ENCODE measurements around the gene KAT6B.
A peak's percentile ranks its signal among the peaks of the same experiment; 100 is the strongest.

KAT6B gene

GRCh38 chr10:74823791-74824183 lies 2.6 kb upstream of the KAT6B start:
- DNase-seq (ENCODE audit: low spot score) = no peak

- peak; percentile 34 for DNase-seq (ENCODE audit: low spot score)
These were observed 2.1 kb upstream of the KAT6B start for GRCh38 chr10:74824184-74824899.

GRCh38 chr10:74824900-74825370 lies 1.5 kb upstream of the KAT6B start:
- peak; percentile 38 for DNase-seq (ENCODE audit: low spot score)

- DNase-seq (ENCODE audit: low spot score) = no peak
These were observed 844 bp upstream of the KAT6B start for GRCh38 chr10:74825371-74826141.

- DNase-seq (ENCODE audit: low spot score) = no peak
These were observed 643 bp downstream of the KAT6B start for GRCh38 chr10:74827045-74827441.

- no peak for DNase-seq (ENCODE audit: low spot score)
These were observed 1.3 kb downstream of the KAT6B start for GRCh38 chr10:74827694-74828093.

- DNase-seq (ENCODE audit: low spot score) = no peak
These were observed 2.5 kb downstream of the KAT6B start for GRCh38 chr10:74828946-74829345.

GRCh38 chr10:74831518-74832120 lies 5.2 kb downstream of the KAT6B start:
- DNase-seq (ENCODE audit: low spot score) = no peak

- no peak for DNase-seq (ENCODE audit: low spot score)
These were observed 9.6 kb downstream of the KAT6B start for GRCh38 chr10:74835963-74836362.

GRCh38 chr10:74836877-74837276 lies 10.5 kb downstream of the KAT6B start:
- no peak for DNase-seq (ENCODE audit: low spot score)

GRCh38 chr10:74837743-74838142 lies 11.3 kb downstream of the KAT6B start:
- DNase-seq (ENCODE audit: low spot score) = no peak

GRCh38 chr10:74839708-74840107 lies 13.3 kb downstream of the KAT6B start:
- DNase-seq (ENCODE audit: low spot score) = no peak

- no peak for DNase-seq (ENCODE audit: low spot score)
These were observed 15.0 kb downstream of the KAT6B start for GRCh38 chr10:74841265-74841973.

- DNase-seq (ENCODE audit: low spot score) = no peak
These were observed 16.0 kb downstream of the KAT6B start for GRCh38 chr10:74842301-74842954.

- DNase-seq (ENCODE audit: low spot score) = no peak
These were observed 20.6 kb downstream of the KAT6B start for GRCh38 chr10:74846958-74847357.

GRCh38 chr10:74851831-74852230 lies 25.4 kb downstream of the KAT6B start:
- DNase-seq (ENCODE audit: low spot score) = no peak

GRCh38 chr10:74852381-74852780 lies 26.0 kb downstream of the KAT6B start:
- no peak for DNase-seq (ENCODE audit: low spot score)

GRCh38 chr10:74854610-74855009 lies 28.2 kb downstream of the KAT6B start:
- DNase-seq (ENCODE audit: low spot score) = no peak

GRCh38 chr10:74855027-74855426 lies 28.6 kb downstream of the KAT6B start:
- peak; percentile 18 for DNase-seq (ENCODE audit: low spot score)

GRCh38 chr10:74855439-74855838 lies 29.0 kb downstream of the KAT6B start:
- no peak for DNase-seq (ENCODE audit: low spot score)

GRCh38 chr10:74856940-74857339 lies 30.5 kb downstream of the KAT6B start:
- DNase-seq (ENCODE audit: low spot score) = no peak

Data from SK-N-DZ (cell line).